Muscle of back (tissue), 11 donors: ENCODE data around the gene KIF1C. TPM values are rescaled to one million over a fixed set of nuclear protein-coding genes. Genes with fewer than 3 reads are reported as not detected.
"Not testable (repeated sequence)": the region's sequence is repeated elsewhere in the genome, so short reads cannot be mapped to it uniquely, and the experiment has no call there.

Source experiments
- DNase-seq, 3 donors: peaks; one replicate each; pipeline versions ENCODE4 v3.0.0 to v3.0.0-alpha.2; 2013
- polyA plus RNA-seq, 10 donors: library from polyadenylated mRNA; unstranded; fragments of 120-200 nt; gene quantifications; one replicate each; pipeline ENCODE4 v1.2.1, GENCODE V29; 2013; ENCODE audit not compliant: insufficient read length in 10 of 10

KIF1C gene
- polyA plus RNA-seq, 10 donors: 74.9 to 113 (median 100) TPM

- no peak for DNase-seq
Measured at GRCh38 chr17:5035315-5035714, 37.6 kb downstream of the KIF1C start, which contains the start of gene SLC52A1. TSS of gene SLC52A1 (minus strand) at chr17:5035426. CDS start at chr17:5034606, 820 bp downstream.

- no peak for DNase-seq
Measured at GRCh38 chr17:5042157-5043022, 44.6 kb downstream of the KIF1C start.

- DNase-seq: no peak
Measured at GRCh38 chr17:5043524-5043923, 45.8 kb downstream of the KIF1C start.

DNA sequence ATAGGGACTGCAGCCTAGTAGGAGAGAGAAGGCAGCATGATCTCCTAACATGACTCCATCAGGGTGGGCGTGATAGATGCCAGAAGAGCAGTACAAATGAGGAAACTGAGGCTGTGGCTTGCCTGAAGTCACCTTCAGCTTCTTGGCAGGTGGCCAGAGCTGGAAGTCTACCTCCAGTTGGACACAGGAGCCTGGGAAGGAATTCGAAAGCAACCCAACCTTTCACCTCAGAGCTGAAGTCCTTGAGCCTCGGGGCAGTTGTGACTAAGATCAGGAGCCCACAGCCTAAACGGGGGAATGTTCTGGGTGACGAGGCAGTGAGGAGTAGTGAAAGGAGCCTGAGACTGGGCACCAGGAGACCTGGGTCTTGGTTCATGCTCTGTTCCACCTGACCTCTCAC, 46.9 kb downstream of the KIF1C start:
- no peak for DNase-seq

DNA sequence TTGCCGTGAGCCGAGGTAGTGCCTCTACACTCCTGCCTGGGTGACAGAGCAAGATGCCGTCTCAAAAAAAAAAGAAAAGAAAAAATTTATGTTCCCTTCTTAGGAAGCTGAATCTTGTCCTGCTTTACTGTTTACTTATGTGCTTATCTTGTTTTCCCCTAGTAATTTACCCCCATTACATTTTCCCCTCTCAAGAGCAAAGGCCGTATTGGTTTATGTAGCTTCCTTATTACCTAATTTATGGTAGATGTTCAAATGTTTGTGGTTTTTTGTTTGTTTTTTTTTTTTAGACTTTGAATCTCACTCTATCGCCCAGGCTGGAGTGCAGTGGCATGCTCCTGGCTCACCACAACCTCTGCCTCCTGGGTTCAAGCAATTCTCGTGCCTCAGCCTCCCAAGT, 47.7 kb downstream of the KIF1C start:
- no peak for DNase-seq

DNA sequence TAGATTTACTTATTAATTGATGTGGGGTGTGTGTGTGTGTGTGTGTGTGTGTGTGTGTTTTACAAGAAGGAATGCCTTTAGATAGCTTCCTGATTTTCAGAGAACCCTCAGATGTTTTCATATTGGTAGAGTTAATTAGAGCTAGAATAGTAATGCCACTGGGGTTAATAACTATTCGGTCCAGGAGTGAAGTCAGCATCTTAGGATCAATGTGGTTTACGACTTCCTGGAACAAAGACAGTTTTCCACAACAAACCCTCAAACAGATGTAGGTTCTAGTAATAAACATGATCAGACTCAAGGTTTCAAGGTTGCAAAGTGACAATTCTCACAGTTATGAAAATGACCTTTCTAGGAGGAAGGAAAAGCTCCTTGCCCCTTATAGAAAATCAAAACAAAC, 49.7 kb downstream of the KIF1C start:
- DNase-seq: peak; percentile 33 to 85 (median 60)

DNA sequence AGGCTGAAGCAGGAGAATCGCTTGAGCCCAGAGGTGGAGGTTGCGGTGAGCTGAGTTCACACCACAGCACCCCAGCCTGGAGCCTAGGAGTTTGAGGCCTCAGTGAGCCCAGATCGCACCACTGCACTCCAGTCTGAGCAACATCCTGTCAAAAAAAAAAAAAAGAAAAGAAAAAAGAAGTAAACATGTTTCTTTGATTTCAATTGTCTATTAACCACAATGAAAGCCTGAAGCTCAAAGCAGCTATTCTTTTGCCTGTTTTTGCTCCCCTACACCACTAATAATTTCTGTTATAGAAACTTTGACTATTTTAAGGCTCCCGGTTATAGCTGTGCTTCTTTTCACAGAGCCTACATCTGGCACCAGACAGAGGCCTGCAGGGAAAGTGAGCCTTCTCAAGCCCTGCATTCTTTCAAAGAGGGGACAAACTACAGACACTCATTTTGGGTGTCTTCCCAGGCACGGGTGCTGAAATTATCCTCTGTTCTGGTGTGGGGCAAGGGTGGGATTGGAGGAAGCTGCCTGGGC, 51.6 kb downstream of the KIF1C start:
- peak; percentile 22 to 68 (median 30) for DNase-seq

DNA sequence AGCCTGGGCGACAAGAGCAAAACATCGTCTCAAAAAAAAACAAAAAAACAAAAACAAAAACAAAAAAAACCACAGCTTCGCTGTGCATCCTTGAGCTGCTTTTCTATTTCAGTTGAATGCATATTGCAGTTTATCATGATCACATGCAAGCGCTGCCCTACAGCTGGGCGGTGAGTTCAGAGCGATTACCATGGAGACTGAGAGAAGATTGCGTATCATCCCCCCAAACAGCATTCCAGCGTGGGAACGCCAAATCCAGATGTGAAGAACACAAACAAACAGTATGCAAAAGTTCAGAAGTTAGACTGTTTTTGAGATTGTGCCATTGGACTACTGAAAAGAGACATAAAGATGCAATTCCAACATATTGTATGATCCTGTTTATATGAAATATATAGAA, 52.5 kb downstream of the KIF1C start:
- DNase-seq: peak; percentile 63 to 91 (median 74)

GRCh38 chr17:5055543-5055942, 57.8 kb downstream of the KIF1C start:
- DNase-seq: no peak

DNA sequence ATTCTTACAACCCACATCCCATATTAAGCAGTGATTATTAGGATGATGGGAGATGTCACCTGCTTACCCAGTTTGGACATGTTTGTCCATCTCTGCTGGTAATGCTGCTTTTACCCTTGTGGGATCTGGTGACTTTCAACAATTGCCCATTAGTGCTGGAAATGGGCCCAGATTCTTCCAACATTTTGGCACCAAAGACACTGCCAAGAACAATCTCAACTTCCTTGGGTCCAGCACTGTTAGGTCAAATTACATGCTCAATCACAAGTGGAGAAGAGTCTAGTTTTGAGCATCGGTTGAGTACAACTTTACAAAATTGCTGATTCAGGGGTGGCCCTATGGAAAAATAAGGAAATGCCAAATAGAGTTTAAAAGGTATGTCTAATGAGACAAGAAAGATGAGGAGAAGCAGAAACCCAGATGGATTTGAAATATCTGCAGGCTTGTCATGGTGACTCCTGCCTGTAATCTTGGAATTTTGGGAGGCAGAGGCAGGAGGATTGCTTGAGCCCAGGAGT, 67.5 kb downstream of the KIF1C start:
- DNase-seq: no peak

GRCh38 chr17:5068236-5068635, 70.5 kb downstream of the KIF1C start:
- no peak for DNase-seq

- DNase-seq: no peak
Measured at GRCh38 chr17:5069724-5070123, 72.0 kb downstream of the KIF1C start.

DNA sequence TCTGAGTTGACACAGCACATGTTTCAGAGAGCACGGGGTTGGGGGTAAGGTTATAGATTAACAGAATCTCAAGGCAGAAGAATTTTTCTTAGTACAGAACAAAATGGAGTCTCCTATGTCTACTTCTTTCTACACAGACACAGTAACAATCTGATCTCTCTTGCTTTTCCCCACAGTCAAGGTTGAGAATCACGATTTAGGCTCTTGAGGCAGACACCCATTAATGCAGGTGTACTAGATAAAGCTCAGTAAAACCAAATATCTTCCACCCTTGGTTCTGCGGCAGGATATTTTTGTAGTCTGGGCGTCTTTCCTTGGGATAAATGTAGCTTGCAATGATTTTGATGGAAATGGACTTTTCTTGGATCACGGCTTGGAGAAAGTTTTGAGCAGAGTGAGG, 77.7 kb downstream of the KIF1C start:
- not testable (repeated sequence) for DNase-seq

GRCh38 chr17:5077275-5077674, 79.5 kb downstream of the KIF1C start:
- DNase-seq: not testable (repeated sequence)

GRCh38 chr17:5077781-5078105, 80.0 kb downstream of the KIF1C start:
- no peak for DNase-seq

Other genes starting within 250 kb of the KIF1C start
- not detected for gene TM4SF5, start 226.1 kb upstream of the KIF1C start, polyA plus RNA-seq
- gene VMO1, start 211.6 kb upstream of the KIF1C start, polyA plus RNA-seq: 1 to 10 TPM; 3.9 to 8.3 (median 5.8) TPM
- gene GLTPD2, start 209.0 kb upstream of the KIF1C start, polyA plus RNA-seq: under 1 TPM in 9 of 10 donors, not detected in 1; 0.40 to 0.79 (median 0.56) TPM
- gene PSMB6, start 201.8 kb upstream of the KIF1C start, polyA plus RNA-seq: 100 to 1,000 TPM in 4 of 10 donors, 10 to 100 TPM in 6; 88.8 to 107 (median 96.2) TPM
- 10 to 100 TPM; 15.4 to 35.0 (median 24.6) TPM for gene PLD2, start 190.8 kb upstream of the KIF1C start, polyA plus RNA-seq
- 10 to 100 TPM; 24.8 to 47.0 (median 30.4) TPM for gene MINK1, start 164.6 kb upstream of the KIF1C start, polyA plus RNA-seq
- 1 to 10 TPM in 8 of 10 donors, under 1 TPM in 2; 0.67 to 2.1 (median 1.4) TPM for gene C17orf107, start 98.4 kb upstream of the KIF1C start, polyA plus RNA-seq
- gene CHRNE, start 94.9 kb upstream of the KIF1C start, polyA plus RNA-seq: 1 to 10 TPM in 8 of 10 donors, under 1 TPM in 2; 0.67 to 5.5 (median 1.7) TPM
- 1 to 10 TPM in 4 of 10 donors, under 1 TPM in 6; 0.58 to 1.7 (median 0.81) TPM for gene GP1BA, start 65.7 kb upstream of the KIF1C start, polyA plus RNA-seq
- gene SLC25A11, start 57.9 kb upstream of the KIF1C start, polyA plus RNA-seq: 10 to 100 TPM; 41.8 to 58.0 (median 49.9) TPM
- gene RNF167, start 57.7 kb upstream of the KIF1C start, polyA plus RNA-seq: 10 to 100 TPM; 61.9 to 77.7 (median 68.3) TPM
- gene PFN1, start 49.4 kb upstream of the KIF1C start, polyA plus RNA-seq: 100 to 1,000 TPM; 282 to 440 (median 354) TPM
- gene ENO3, start 46.8 kb upstream of the KIF1C start, polyA plus RNA-seq: 1,000 to 10,000 TPM in 9 of 10 donors, 100 to 1,000 TPM in 1; 770 to 2,512 (median 1,687) TPM
- 100 to 1,000 TPM in 2 of 10 donors, 10 to 100 TPM in 8; 78.8 to 113 (median 81.3) TPM for gene SPAG7, start 30.1 kb upstream of the KIF1C start, polyA plus RNA-seq
- gene CAMTA2, start 10.3 kb upstream of the KIF1C start, polyA plus RNA-seq: 10 to 100 TPM; 14.6 to 33.9 (median 21.6) TPM
- 1 to 10 TPM; 3.0 to 6.9 (median 4.2) TPM for gene INCA1, start 428 bp upstream of the KIF1C start, polyA plus RNA-seq
- gene SLC52A1, start 37.5 kb downstream of the KIF1C start, polyA plus RNA-seq: under 1 TPM in 8 of 10 donors, not detected in 2; 0.07 to 0.28 (median 0.15) TPM
- gene ZFP3, start 80.5 kb downstream of the KIF1C start, polyA plus RNA-seq: 10 to 100 TPM in 7 of 10 donors, 1 to 10 TPM in 3; 8.2 to 14.2 (median 10.8) TPM
- gene ZNF232, start 113.9 kb downstream of the KIF1C start, polyA plus RNA-seq: 10 to 100 TPM in 8 of 10 donors, 1 to 10 TPM in 2; 8.6 to 33.3 (median 10.7) TPM
- gene USP6, start 118.1 kb downstream of the KIF1C start, polyA plus RNA-seq: 10 to 100 TPM in 5 of 10 donors, 1 to 10 TPM in 5; 5.1 to 38.9 (median 10.5) TPM
- 10 to 100 TPM in 4 of 10 donors, 1 to 10 TPM in 6; 7.2 to 13.5 (median 9.0) TPM for gene ZNF594, start 193.9 kb downstream of the KIF1C start, polyA plus RNA-seq
- gene SCIMP, start 236.9 kb downstream of the KIF1C start, polyA plus RNA-seq: 1 to 10 TPM in 9 of 10 donors, under 1 TPM in 1; 0.99 to 2.0 (median 1.4) TPM